ENCODE data around the gene TMEM250. TPM values are rescaled to one million over a fixed set of nuclear protein-coding genes. Genes with fewer than 3 reads are reported as not detected.

Gene TMEM250
- total RNA-seq, 3 donors from 2014 or later (not counting 1 experiment from before 2014, with no cell fraction given), result 19.5 to 34.3 (median 33.6) TPM

- no peak for ATAC-seq
- 91% methylated on average over 12 of the region's 12 CpGs for WGBS (ENCODE audit: insufficient coverage)
- H3K9me3 Mint-ChIP-seq, result no peaks in the 10 kb centered on the region
Observed at GRCh38 chr9:136160381-136160841, 41.7 kb upstream of the TMEM250 start.

GRCh38 chr9:136159851-136160250 lies 41.2 kb upstream of the TMEM250 start:
- ATAC-seq (no peak), DNase-seq (no peak)
- Histone ChIP-seq H3K27ac (ENCODE audit: low read length) (no peak overlapping the region), H3K36me3 (ENCODE audit: control insufficient read depth, insufficient read depth, low read length) (no peaks in the 10 kb centered on the region), H3K4me1 (ENCODE audit: control insufficient read depth, insufficient read depth, low read length) (no peaks in the 10 kb centered on the region), H3K9me3 (ENCODE audit: control insufficient read depth, insufficient read depth, low read length) (no peaks in the 10 kb centered on the region), H3K4me3 (ENCODE audit: low read length) (no peak overlapping the region), H3K27me3 (ENCODE audit: control insufficient read depth, insufficient read depth, low read length) (no peaks in the 10 kb centered on the region)
- no peaks in the 10 kb centered on the region for H3K36me3 Mint-ChIP-seq
- no peak for TF ChIP-seq CTCF (IDR thresholded peaks at IDR 0.05)
- H3K4me1 Mint-ChIP-seq, result no peaks in the 10 kb centered on the region
- peaks cover 0 to 2% of the 10 kb centered on the region in 2 donors for H3K27me3 Mint-ChIP-seq (ENCODE audit: low read depth in 2 of 2)
- WGBS (ENCODE audit: insufficient coverage), result 91% methylated on average over 16 of the region's 16 CpGs
- H3K4me3 Mint-ChIP-seq, result no peak overlapping the region
- H3K27ac Mint-ChIP-seq, result no peak overlapping the region
- intact Hi-C loops (cut with micrococcal nuclease), result no loop called here
- H3K9me3 Mint-ChIP-seq, result no peaks in the 10 kb centered on the region

More at GRCh38 chr9:136160381-136160841, 41.7 kb upstream of the TMEM250 start:
- no peak for TF ChIP-seq CTCF (IDR thresholded peaks at IDR 0.05)
- Mint-ChIP-seq H3K36me3 (no peaks in the 10 kb centered on the region), H3K4me1 (no peaks in the 10 kb centered on the region), H3K4me3 (no peak overlapping the region), H3K27ac (no peak overlapping the region), H3K27me3 (ENCODE audit: low read depth in 2 of 2) (peaks cover 0 to 6% of the 10 kb centered on the region in 2 donors)
- no peak for DNase-seq
- H3K9me3 ChIP-seq (ENCODE audit: control insufficient read depth, insufficient read depth, low read length), result no peaks in the 10 kb centered on the region
- H3K4me3 ChIP-seq (ENCODE audit: low read length), result no peak overlapping the region
- intact Hi-C loops (cut with micrococcal nuclease), result no loop called here
- H3K27me3 ChIP-seq (ENCODE audit: control insufficient read depth, insufficient read depth, low read length), result no peaks in the 10 kb centered on the region
- no peak overlapping the region for H3K27ac ChIP-seq (ENCODE audit: low read length)
- no peaks in the 10 kb centered on the region for H3K4me1 ChIP-seq (ENCODE audit: control insufficient read depth, insufficient read depth, low read length)
- H3K36me3 ChIP-seq (ENCODE audit: control insufficient read depth, insufficient read depth, low read length), result no peaks in the 10 kb centered on the region

- no peak for ATAC-seq
- H3K27ac Mint-ChIP-seq, result no peak overlapping the region
- 68% methylated on average over 20 of the region's 20 CpGs for WGBS (ENCODE audit: insufficient coverage)
- H3K4me3 Mint-ChIP-seq, result no peak overlapping the region
- H3K36me3 Mint-ChIP-seq, result no peaks in the 10 kb centered on the region
- no peaks in the 10 kb centered on the region for H3K27me3 Mint-ChIP-seq (ENCODE audit: low read depth in 2 of 2)
- intact Hi-C loops (cut with micrococcal nuclease), result no loop called here
- Histone ChIP-seq H3K4me1 (ENCODE audit: control insufficient read depth, insufficient read depth, low read length) (no peaks in the 10 kb centered on the region), H3K27me3 (ENCODE audit: control insufficient read depth, insufficient read depth, low read length) (no peaks in the 10 kb centered on the region), H3K9me3 (ENCODE audit: control insufficient read depth, insufficient read depth, low read length) (no peaks in the 10 kb centered on the region), H3K36me3 (ENCODE audit: control insufficient read depth, insufficient read depth, low read length) (no peaks in the 10 kb centered on the region), H3K27ac (ENCODE audit: low read length) (no peak overlapping the region), H3K4me3 (ENCODE audit: low read length) (no peak overlapping the region)
- TF ChIP-seq CTCF (IDR thresholded peaks at IDR 0.05), result no peak
- H3K9me3 Mint-ChIP-seq, result no peaks in the 10 kb centered on the region
- H3K4me1 Mint-ChIP-seq, result no peaks in the 10 kb centered on the region
- no peak for DNase-seq
Observed at GRCh38 chr9:136157477-136158265, 39.0 kb upstream of the TMEM250 start.

Data from natural killer cell (primary cell).